ENCODE measurements around the gene CNGA4. TPM values are rescaled to one million over a fixed set of nuclear protein-coding genes. Genes with fewer than 3 reads are reported as not detected.

The CNGA4 gene
- total and polyA plus RNA-seq, 2 experiments from 2014 or later: 0.17 to 0.25 TPM

DNA sequence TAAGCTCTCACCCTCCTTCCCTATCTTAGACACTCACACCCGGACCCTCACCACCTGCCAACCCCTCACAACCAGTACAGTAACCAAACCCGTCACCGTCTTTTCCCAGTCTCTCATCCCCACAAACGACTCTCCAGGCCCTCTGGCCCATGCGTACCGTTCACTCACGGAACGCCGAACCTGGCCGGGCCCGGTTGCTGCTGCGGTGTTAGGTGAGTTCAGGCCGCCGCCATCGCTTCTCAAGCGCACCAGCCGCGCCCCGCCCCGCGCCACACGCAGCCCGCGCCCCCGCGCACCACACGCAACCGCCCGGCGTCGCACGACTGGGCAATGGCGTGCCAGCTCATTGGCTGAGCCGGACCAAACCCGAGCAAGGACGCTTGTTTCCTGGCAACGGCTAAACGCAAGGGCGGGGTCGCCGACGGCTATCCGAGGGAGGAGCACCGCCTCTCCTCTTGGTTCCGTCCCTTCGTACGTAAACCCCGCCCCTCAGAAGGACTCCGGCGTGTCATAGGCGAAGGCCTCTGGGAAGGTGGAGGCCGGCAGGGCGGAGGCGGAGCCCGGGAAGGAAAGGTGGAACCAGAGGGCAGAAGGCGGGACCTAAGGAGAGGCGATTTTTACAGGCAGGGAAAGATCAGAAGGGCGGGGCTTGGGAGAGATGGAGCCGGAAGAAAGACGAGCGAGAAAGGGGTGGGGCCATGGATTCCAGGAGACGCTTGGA is 4.3 kb upstream of the CNGA4 start, which contains the start of gene FHIP1B:
TSS of gene FHIP1B (minus strand) at position 250 of the 721 bp plus-strand sequence. CDS start 10,120 bp downstream, outside the sequence.
- Histone ChIP-seq H3K27me3 (no peaks in the 10 kb centered on the region), H3K4me1 (ENCODE audit: insufficient read depth) (peaks cover 9% of the 10 kb centered on the region), H3K36me3 (replicated peaks; ENCODE audit: insufficient read depth, low read depth) (no peaks in the 10 kb centered on the region), H2AFZ (peak within 1 kb of the TSS; percentile 81), H3K27ac (peak within 1 kb of the TSS; percentile 91), H3K4me3 (peak within 1 kb of the TSS; percentile 41), H3K9me3 (ENCODE audit: low read depth) (no peaks in the 10 kb centered on the region), H3K79me2 (peaks cover 40% of the 10 kb centered on the region), H3K4me2 (peak within 1 kb of the TSS; percentile 85), H3K9me2 (replicated peaks; ENCODE audit: insufficient read depth) (no peaks in the 10 kb centered on the region), H4K20me1 (ENCODE audit: insufficient read depth, poor library complexity, severe bottlenecking) (no peaks in the 10 kb centered on the region)
- peak; percentile 100 for DNase-seq (ENCODE audit: low spot score)
- WGBS (ENCODE audit: low lambda C conversion rate, missing lambda C conversion rate): 2% methylated on average over 58 of the region's 62 CpGs
- no peak for TF ChIP-seq CTCF (IDR thresholded peaks at IDR 0.05; ENCODE audit: poor library complexity)
- TF ChIP-seq EZH2 (IDR thresholded peaks at IDR 0.05; ENCODE audit: borderline replicate concordance): no peak
- no peak for TF ChIP-seq EZH2phosphoT487 (IDR thresholded peaks at IDR 0.05; ENCODE audit: low read depth, severe bottlenecking, unreplicated experiment)

GRCh38 chr11:6237266-6237665 is 1.6 kb upstream of the CNGA4 start:
- Histone ChIP-seq H3K9me2 (replicated peaks; ENCODE audit: insufficient read depth) (no peaks in the 10 kb centered on the region), H2AFZ (no peak overlapping the region), H3K4me3 (no peak overlapping the region), H3K4me2 (no peak overlapping the region), H3K9me3 (ENCODE audit: low read depth) (no peaks in the 10 kb centered on the region), H3K27ac (no peak overlapping the region), H3K79me2 (peaks cover 19% of the 10 kb centered on the region), H3K36me3 (replicated peaks; ENCODE audit: insufficient read depth, low read depth) (no peaks in the 10 kb centered on the region), H3K4me1 (ENCODE audit: insufficient read depth) (peaks cover 9% of the 10 kb centered on the region), H4K20me1 (ENCODE audit: insufficient read depth, poor library complexity, severe bottlenecking) (no peaks in the 10 kb centered on the region), H3K27me3 (no peaks in the 10 kb centered on the region)
- WGBS (ENCODE audit: low lambda C conversion rate, missing lambda C conversion rate): 88% methylated on average over 4 of the region's 4 CpGs
- DNase-seq (ENCODE audit: low spot score): no peak
- TF ChIP-seq EZH2phosphoT487 (IDR thresholded peaks at IDR 0.05; ENCODE audit: low read depth, severe bottlenecking, unreplicated experiment) (no peak), CTCF (IDR thresholded peaks at IDR 0.05; ENCODE audit: poor library complexity) (no peak), EZH2 (IDR thresholded peaks at IDR 0.05; ENCODE audit: borderline replicate concordance) (no peak)

DNA sequence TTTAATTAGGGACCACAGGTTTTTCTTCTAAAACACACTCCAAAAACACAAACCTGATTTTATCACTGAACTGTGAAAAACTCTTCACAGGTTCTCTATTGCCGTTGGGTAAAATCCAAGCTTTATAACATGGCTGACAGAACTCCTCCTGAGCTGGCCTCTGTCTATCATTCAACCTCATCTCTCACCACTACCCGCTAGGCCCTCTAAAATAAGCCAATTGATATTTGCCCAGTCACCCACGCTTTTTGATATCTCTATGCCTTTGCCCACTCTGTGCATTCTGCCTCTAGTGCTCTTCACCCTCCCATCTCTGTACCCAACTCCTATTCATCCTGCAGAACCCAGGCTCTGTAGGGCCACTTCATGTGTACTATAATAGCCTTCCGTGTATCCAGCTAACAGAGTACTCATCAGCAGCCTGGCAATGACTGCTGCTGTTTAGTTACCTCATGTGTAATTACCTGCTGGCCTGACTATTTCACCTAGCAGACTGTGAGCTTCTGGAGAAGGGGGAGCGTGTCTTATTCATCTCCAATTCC is 1.1 kb upstream of the CNGA4 start:
- H3K4me2 ChIP-seq: no peak overlapping the region
- no peaks in the 10 kb centered on the region for H3K9me3 ChIP-seq (ENCODE audit: low read depth)
- no peaks in the 10 kb centered on the region for H3K9me2 ChIP-seq (replicated peaks; ENCODE audit: insufficient read depth)
- no peaks in the 10 kb centered on the region for H3K27me3 ChIP-seq
- no peak for TF ChIP-seq CTCF (IDR thresholded peaks at IDR 0.05; ENCODE audit: poor library complexity)
- no peaks in the 10 kb centered on the region for H3K36me3 ChIP-seq (replicated peaks; ENCODE audit: insufficient read depth, low read depth)
- no peak overlapping the region for H3K4me3 ChIP-seq
- no peak overlapping the region for H2AFZ ChIP-seq
- H3K4me1 ChIP-seq (ENCODE audit: insufficient read depth): peaks cover 9% of the 10 kb centered on the region
- WGBS (ENCODE audit: low lambda C conversion rate, missing lambda C conversion rate): 86% methylated on average over 5 of the region's 5 CpGs
- peaks cover 13% of the 10 kb centered on the region for H3K79me2 ChIP-seq
- no peaks in the 10 kb centered on the region for H4K20me1 ChIP-seq (ENCODE audit: insufficient read depth, poor library complexity, severe bottlenecking)
- no peak for DNase-seq (ENCODE audit: low spot score)
- H3K27ac ChIP-seq: peak overlapping the region; percentile 33
